ENCODE data around the gene OR13C8. TPM values are rescaled to one million over a fixed set of nuclear protein-coding genes. Genes with fewer than 3 reads are reported as not detected.
"Not testable (repeated sequence)": the region's sequence is repeated elsewhere in the genome, so short reads cannot be mapped to it uniquely, and the experiment has no call there.

The OR13C8 gene
- total RNA-seq, 2 donors from 2014 or later = not detected

DNA sequence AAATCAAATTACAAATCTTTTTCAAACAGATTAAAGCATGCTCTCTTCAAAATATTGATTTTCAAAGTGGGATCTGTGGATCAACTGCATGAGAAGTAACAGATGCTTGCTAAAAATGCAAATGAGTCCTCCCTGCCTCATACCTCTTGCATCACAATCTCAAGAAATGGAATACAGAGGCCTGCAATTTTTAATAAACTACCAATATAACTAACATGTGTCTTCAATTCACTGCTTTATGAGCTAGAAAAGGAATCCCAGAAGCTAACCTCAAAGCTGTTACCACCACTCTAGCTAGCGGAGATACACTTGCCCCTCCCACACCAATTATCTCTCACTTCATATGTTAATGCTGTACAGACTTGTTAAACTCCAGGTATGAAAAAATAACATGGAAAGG lies 20.7 kb downstream of the OR13C8 start:
- Histone ChIP-seq H3K9me3 (no peaks in the 10 kb centered on the region), H3K27ac (no peak overlapping the region), H3K4me1 (no peaks in the 10 kb centered on the region), H3K4me3 (no peak overlapping the region), H3K36me3 (replicated peaks in 1 of 2; ENCODE audit: insufficient read depth in 1 of 2, low read depth in 2 of 2) (no peaks in the 10 kb centered on the region), H3K27me3 (no peaks in the 10 kb centered on the region)
- DNase-seq = no peak
- intact Hi-C loops (cut with DNase I) = no loop called here
- no peak for ATAC-seq
- TF ChIP-seq, protein P1, sequence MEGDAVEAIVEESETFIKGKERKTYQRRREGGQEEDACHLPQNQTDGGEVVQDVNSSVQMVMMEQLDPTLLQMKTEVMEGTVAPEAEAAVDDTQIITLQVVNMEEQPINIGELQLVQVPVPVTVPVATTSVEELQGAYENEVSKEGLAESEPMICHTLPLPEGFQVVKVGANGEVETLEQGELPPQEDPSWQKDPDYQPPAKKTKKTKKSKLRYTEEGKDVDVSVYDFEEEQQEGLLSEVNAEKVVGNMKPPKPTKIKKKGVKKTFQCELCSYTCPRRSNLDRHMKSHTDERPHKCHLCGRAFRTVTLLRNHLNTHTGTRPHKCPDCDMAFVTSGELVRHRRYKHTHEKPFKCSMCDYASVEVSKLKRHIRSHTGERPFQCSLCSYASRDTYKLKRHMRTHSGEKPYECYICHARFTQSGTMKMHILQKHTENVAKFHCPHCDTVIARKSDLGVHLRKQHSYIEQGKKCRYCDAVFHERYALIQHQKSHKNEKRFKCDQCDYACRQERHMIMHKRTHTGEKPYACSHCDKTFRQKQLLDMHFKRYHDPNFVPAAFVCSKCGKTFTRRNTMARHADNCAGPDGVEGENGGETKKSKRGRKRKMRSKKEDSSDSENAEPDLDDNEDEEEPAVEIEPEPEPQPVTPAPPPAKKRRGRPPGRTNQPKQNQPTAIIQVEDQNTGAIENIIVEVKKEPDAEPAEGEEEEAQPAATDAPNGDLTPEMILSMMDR (IDR thresholded peaks at IDR 0.05) = no peak
- no peak for TF ChIP-seq POLR2A (IDR thresholded peaks at IDR 0.05)
- 63 to 88% methylated on average over 1 of the region's 1 CpG for WGBS, 2 donors

DNA sequence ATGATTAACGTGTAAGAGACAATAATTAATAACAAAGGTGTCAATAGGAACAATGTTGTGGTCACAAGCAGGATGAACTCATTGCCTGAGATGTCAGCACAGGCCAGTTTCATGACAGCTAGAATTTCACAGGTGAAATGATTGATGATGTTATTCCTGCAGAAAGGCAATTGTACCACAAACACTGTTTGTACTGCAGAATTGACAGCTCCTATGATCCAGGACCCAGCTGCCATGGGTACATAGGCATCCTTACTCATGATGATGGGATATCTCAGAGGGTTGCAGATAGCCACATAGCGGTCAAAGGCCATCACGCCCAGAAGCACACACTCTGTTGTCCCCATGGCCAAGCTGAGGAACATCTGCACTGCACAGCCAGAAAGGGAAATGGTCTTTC lies 29.8 kb downstream of the OR13C8 start:
- H3K4me1 ChIP-seq; intact Hi-C loops (cut with DNase I); ATAC-seq; H3K27me3 ChIP-seq; DNase-seq; H3K36me3 ChIP-seq (replicated peaks in 1 of 2; ENCODE audit: insufficient read depth in 1 of 2, low read depth in 2 of 2); H3K9me3 ChIP-seq; H3K27ac ChIP-seq; H3K4me3 ChIP-seq: not testable (repeated sequence)
- 48 to 70% methylated on average over 1 to 3 of the region's 3 CpGs for WGBS, 2 donors

DNA sequence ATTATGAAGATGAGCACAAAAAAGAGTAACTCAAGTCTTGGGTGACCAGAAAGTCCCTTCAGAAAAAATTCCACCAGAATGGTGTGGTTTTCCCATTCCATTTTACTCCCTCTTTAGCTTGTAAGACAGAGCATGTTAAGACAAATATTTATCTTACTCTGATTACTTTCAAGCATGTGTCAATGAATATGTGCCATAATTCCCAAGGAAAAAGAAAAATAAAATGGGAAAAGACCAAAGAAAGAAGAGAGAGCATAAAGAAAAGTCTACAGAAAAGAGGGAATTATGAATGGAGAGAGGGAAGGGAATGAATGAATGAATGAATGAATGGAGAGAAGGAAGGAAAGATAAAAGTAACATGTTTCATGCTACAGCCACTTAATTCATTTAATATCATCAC lies 30.3 kb downstream of the OR13C8 start, which contains the start of gene OR13C5:
TSS of gene OR13C5 (minus strand) at position 101 of the 400 bp plus-strand sequence. CDS start at position 101, 0 bp downstream.
- H3K27me3 ChIP-seq; H3K4me3 ChIP-seq; H3K27ac ChIP-seq; H3K4me1 ChIP-seq; H3K9me3 ChIP-seq; ATAC-seq; H3K36me3 ChIP-seq (replicated peaks in 1 of 2; ENCODE audit: insufficient read depth in 1 of 2, low read depth in 2 of 2); DNase-seq; intact Hi-C loops (cut with DNase I): not testable (repeated sequence)

DNA sequence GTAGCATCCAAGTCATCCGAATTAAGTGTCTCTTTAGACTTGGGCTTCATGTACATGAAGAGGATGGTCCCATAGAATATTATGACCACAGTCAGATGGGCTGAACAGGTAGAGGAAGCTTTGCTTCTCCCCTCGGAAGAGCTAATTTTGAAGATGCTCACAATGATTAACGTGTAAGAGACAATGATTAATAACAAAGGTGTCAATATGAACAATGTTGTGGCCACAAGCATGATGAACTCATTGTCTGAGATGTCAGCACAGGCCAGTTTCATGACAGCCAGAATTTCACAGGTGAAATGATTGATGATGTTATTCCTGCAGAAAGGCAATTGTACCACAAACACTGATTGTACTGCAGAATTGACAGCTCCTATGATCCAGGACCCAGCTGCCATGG lies 35.8 kb downstream of the OR13C8 start:
- H3K4me3 ChIP-seq = no peak overlapping the region
- no peaks in the 10 kb centered on the region for H3K9me3 ChIP-seq
- no peaks in the 10 kb centered on the region for H3K4me1 ChIP-seq
- WGBS, 2 donors = 62 to 73% methylated on average over 3 of the region's 3 CpGs
- H3K27ac ChIP-seq = no peak overlapping the region
- intact Hi-C loops (cut with DNase I) = no loop called here
- DNase-seq = no peak
- TF ChIP-seq, protein P1 (IDR thresholded peaks at IDR 0.05) = no peak
- TF ChIP-seq POLR2A (IDR thresholded peaks at IDR 0.05) = no peak
- H3K36me3 ChIP-seq (replicated peaks in 1 of 2; ENCODE audit: insufficient read depth in 1 of 2, low read depth in 2 of 2) = no peaks in the 10 kb centered on the region
- no peaks in the 10 kb centered on the region for H3K27me3 ChIP-seq
- no peak for ATAC-seq

DNA sequence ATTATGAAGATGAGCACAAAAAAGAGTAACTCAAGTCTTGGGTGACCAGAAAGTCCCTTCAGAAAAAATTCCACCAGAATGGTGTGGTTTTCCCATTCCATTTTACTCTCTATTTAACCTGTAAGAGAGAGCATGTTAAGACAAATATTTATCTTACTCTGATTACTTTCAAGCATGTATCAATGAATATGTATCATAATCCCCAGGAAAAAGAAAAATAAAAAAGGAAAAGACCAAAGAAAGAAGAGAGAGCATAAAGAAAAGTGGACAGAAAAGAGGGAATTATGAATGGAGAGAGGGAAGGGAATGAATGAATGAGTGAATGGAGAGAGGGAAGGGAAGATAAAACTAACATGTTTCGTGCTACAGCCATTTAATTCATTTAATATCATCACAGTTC lies 36.6 kb downstream of the OR13C8 start, which contains the start of gene OR13C2:
TSS of gene OR13C2 (minus strand) at position 101 of the 400 bp plus-strand sequence. CDS start at position 101, 0 bp downstream.
- H3K4me1 ChIP-seq; H3K27me3 ChIP-seq; H3K9me3 ChIP-seq; H3K36me3 ChIP-seq (replicated peaks in 1 of 2; ENCODE audit: insufficient read depth in 1 of 2, low read depth in 2 of 2); H3K4me3 ChIP-seq; ATAC-seq; intact Hi-C loops (cut with DNase I); H3K27ac ChIP-seq; DNase-seq: not testable (repeated sequence)
- 66 to 71% methylated on average over 1 of the region's 1 CpG for WGBS, 2 donors

DNA sequence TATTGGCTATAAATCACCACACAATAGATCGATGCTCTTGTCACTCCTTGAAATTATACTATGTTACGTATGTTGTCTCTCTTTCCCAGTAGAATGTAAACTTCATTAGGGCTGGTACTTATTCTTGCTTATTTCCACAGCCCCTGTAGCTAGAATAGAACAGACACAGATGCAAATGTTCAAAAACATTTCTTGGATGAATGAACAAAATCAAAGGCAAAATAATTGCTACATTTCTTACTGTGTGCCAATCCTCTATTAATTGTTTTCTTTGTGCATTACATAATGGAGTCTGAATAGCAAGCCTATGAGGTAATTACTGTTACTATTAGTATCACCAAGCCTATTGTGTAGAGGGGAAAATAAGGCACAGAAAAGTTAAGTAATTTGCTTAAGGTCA lies 37.2 kb downstream of the OR13C8 start:
- Histone ChIP-seq H3K36me3 (replicated peaks in 1 of 2; ENCODE audit: insufficient read depth in 1 of 2, low read depth in 2 of 2) (no peaks in the 10 kb centered on the region), H3K27ac (no peak overlapping the region), H3K27me3 (no peaks in the 10 kb centered on the region), H3K9me3 (no peaks in the 10 kb centered on the region), H3K4me1 (no peaks in the 10 kb centered on the region), H3K4me3 (no peak overlapping the region)
- intact Hi-C loops (cut with DNase I) = no loop called here
- no peak for ATAC-seq
- 76 to 81% methylated on average over 2 of the region's 2 CpGs for WGBS, 2 donors
- TF ChIP-seq, protein P1 (IDR thresholded peaks at IDR 0.05) = no peak
- no peak for TF ChIP-seq POLR2A (IDR thresholded peaks at IDR 0.05)
- no peak for DNase-seq

Measured in body of pancreas (tissue), 4 donors.